SK-MEL-5 (cell line): Measurements from ENCODE around the gene DERA. TPM values are rescaled to one million over a fixed set of nuclear protein-coding genes. Genes with fewer than 3 reads are reported as not detected.
A peak's percentile ranks its signal among the peaks of the same experiment; 100 is the strongest.
"Not testable (repeated sequence)": the region's sequence is repeated elsewhere in the genome, so short reads cannot be mapped to it uniquely, and the experiment has no call there.

ENCODE experiments used
- DNase-seq: peaks from one replicate; pipeline ENCODE4 v3.0.0-alpha.2; 2016; ENCODE audit warnings: low read depth, low spot score
- in situ Hi-C: cut with HindIII; loops from 2 replicates; pipeline ENCODE4 v1.10.0; 2016; ENCODE audit warnings: low sequenced_read_pairs, high pct_unique_total_duplicates, low pct_unique_long_range_greater_than_20kb
- total RNA-seq: library from RNA; depleted of rRNA; stranded (reverse); fragments of >200 nt; shearing (Covaris generic); gene quantifications from 2 replicates; pipeline ENCODE4 v1.2.3, GENCODE V29; 2014

The DERA gene
- total RNA-seq, 1 experiment from 2014 or later = 200 TPM

- DNase-seq = no peak
- in situ Hi-C loops = no loop called here
Observed at GRCh38 chr12:16021026-16021425, 109.9 kb downstream of the DERA start.

- DNase-seq = no peak
- in situ Hi-C loops = no loop called here
Observed at GRCh38 chr12:16021676-16022075, 110.5 kb downstream of the DERA start.

- in situ Hi-C loops = no loop called here
- DNase-seq = no peak
Observed at GRCh38 chr12:16027002-16027401, 115.9 kb downstream of the DERA start.

- DNase-seq = no peak
- in situ Hi-C loops = no loop called here
Observed at GRCh38 chr12:16030744-16031143, 119.6 kb downstream of the DERA start.

- no peak for DNase-seq
- in situ Hi-C loops = no loop called here
Observed at GRCh38 chr12:16034136-16034817, 123.1 kb downstream of the DERA start.

- in situ Hi-C loops = no loop called here
- no peak for DNase-seq
Observed at GRCh38 chr12:16036073-16036472, 124.9 kb downstream of the DERA start.

- DNase-seq = no peak
- in situ Hi-C loops = no loop called here
Observed at GRCh38 chr12:16037533-16037932, 126.4 kb downstream of the DERA start.

GRCh38 chr12:16043480-16043879, 132.3 kb downstream of the DERA start:
- no peak for DNase-seq
- in situ Hi-C loops = no loop called here

- in situ Hi-C loops = no loop called here
- DNase-seq = no peak
Observed at GRCh38 chr12:16046266-16046665, 135.1 kb downstream of the DERA start.

GRCh38 chr12:16048511-16048910, 137.4 kb downstream of the DERA start:
- no peak for DNase-seq
- in situ Hi-C loops = no loop called here

GRCh38 chr12:16056910-16057309, 145.8 kb downstream of the DERA start:
- in situ Hi-C loops = no loop called here
- no peak for DNase-seq

GRCh38 chr12:16057351-16057751, 146.2 kb downstream of the DERA start:
- in situ Hi-C loops, DNase-seq: not testable (repeated sequence)

- in situ Hi-C loops = no loop called here
- no peak for DNase-seq
Observed at GRCh38 chr12:16062611-16063010, 151.5 kb downstream of the DERA start.

GRCh38 chr12:16063726-16064125, 152.6 kb downstream of the DERA start:
- in situ Hi-C loops = no loop called here
- no peak for DNase-seq

- in situ Hi-C loops = no loop called here
- DNase-seq = no peak
Observed at GRCh38 chr12:16070113-16070512, 159.0 kb downstream of the DERA start.

- DNase-seq = no peak
- in situ Hi-C loops = no loop called here
Observed at GRCh38 chr12:16072678-16073077, 161.5 kb downstream of the DERA start.

GRCh38 chr12:16074894-16075293, 163.8 kb downstream of the DERA start:
- in situ Hi-C loops = no loop called here
- DNase-seq = no peak

- in situ Hi-C loops = no loop called here
- no peak for DNase-seq
Observed at GRCh38 chr12:16075887-16076286, 164.8 kb downstream of the DERA start.

- in situ Hi-C loops = no loop called here
- DNase-seq = peak; percentile 82
Observed at GRCh38 chr12:16076557-16076956, 165.4 kb downstream of the DERA start.
